WERI-Rb-1 (cell line): ENCODE results near the gene COL4A4.
A peak's percentile ranks its signal among the peaks of the same experiment; 100 is the strongest.

Source experiments
- DNase-seq: peaks from one replicate; pipeline ENCODE4 v3.0.0-alpha.2; 2020
- H3K27ac ChIP-seq: fragments of 250-450 bp; sonication (Bioruptor Pico); 2 replicates; pipeline ENCODE4 v1.5.1; 2020; ENCODE audit warnings: mild to moderate bottlenecking, moderate library complexity
- H3K27me3 ChIP-seq: fragments of 250-450 bp; sonication (Bioruptor Pico); 2 replicates; pipeline ENCODE4 v1.5.1; 2021; ENCODE audit warnings: mild to moderate bottlenecking, low read depth, moderate library complexity; ENCODE audit not compliant: insufficient read depth, severe bottlenecking
- H3K36me3 ChIP-seq: fragments of 250-450 bp; sonication (Bioruptor Pico); 2 replicates; pipeline ENCODE4 v1.5.1; 2020; ENCODE audit warnings: mild to moderate bottlenecking, moderate library complexity
- H3K4me3 ChIP-seq: 2 replicates; pipeline ENCODE4 v1.5.1; 2011; ENCODE audit warnings: low read depth, mild to moderate bottlenecking, control low read depth, low read length
- H3K9me3 ChIP-seq: fragments of 250-450 bp; sonication (Bioruptor Pico); 2 replicates; pipeline ENCODE4 v1.5.1; 2021; ENCODE audit warnings: mild to moderate bottlenecking, moderate library complexity; ENCODE audit not compliant: severe bottlenecking
- TF ChIP-seq, protein P1 (sequence below): IDR thresholded peaks from 2 replicates; pipeline ENCODE4 v1.5.1; 2011; ENCODE audit warnings: low read depth, mild to moderate bottlenecking, control low read depth, inconsistent platforms, low read length

Gene COL4A4

DNA sequence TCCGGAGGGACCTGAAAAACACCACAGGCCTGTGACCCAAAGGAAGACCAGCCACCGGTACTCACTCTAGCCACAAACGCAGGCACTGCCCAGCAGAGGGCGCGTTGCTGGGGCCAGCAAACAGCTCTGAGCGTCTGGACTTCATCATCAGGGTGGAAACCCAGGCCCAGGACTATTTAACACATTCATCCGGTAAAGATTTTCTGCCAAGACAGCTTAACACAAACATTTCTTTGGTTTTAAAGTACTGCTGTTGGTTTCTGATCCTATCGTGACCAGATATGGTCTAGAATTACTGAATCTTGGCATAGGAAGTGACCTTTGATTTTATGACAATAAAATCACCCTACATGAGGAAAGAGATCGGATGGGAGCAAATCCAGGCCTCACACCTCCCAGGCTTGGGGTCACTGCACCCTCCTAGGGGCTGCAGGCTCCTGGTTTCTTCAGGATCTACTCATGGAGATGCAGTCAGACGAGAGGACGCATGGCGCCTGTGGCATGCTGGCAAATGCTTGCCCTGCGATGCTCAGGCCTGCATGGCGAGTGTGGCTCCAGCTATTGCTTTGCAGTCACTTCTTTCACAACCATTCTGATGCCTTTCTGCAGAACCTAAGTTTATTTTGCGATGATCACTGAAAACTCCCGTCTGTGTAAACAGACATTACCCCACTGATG, 130.4 kb downstream of the COL4A4 start:
- H3K27me3 ChIP-seq, result no peaks in the 10 kb centered on the region
- H3K36me3 ChIP-seq, result no peaks in the 10 kb centered on the region
- no peak overlapping the region for H3K27ac ChIP-seq
- no peak overlapping the region for H3K4me3 ChIP-seq
- DNase-seq, result peak; percentile 59
- no peaks in the 10 kb centered on the region for H3K9me3 ChIP-seq
- TF ChIP-seq, protein P1, sequence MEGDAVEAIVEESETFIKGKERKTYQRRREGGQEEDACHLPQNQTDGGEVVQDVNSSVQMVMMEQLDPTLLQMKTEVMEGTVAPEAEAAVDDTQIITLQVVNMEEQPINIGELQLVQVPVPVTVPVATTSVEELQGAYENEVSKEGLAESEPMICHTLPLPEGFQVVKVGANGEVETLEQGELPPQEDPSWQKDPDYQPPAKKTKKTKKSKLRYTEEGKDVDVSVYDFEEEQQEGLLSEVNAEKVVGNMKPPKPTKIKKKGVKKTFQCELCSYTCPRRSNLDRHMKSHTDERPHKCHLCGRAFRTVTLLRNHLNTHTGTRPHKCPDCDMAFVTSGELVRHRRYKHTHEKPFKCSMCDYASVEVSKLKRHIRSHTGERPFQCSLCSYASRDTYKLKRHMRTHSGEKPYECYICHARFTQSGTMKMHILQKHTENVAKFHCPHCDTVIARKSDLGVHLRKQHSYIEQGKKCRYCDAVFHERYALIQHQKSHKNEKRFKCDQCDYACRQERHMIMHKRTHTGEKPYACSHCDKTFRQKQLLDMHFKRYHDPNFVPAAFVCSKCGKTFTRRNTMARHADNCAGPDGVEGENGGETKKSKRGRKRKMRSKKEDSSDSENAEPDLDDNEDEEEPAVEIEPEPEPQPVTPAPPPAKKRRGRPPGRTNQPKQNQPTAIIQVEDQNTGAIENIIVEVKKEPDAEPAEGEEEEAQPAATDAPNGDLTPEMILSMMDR, result peak; percentile 91

- Histone ChIP-seq H3K27ac (no peak overlapping the region), H3K9me3 (no peaks in the 10 kb centered on the region), H3K4me3 (no peak overlapping the region), H3K27me3 (no peaks in the 10 kb centered on the region), H3K36me3 (no peaks in the 10 kb centered on the region)
- DNase-seq, result no peak
- TF ChIP-seq, protein P1, result no peak
Observed at GRCh38 chr2:227031379-227031778, 132.6 kb downstream of the COL4A4 start.

- DNase-seq, result no peak
- Histone ChIP-seq H3K27me3 (no peaks in the 10 kb centered on the region), H3K27ac (no peak overlapping the region), H3K4me3 (no peak overlapping the region), H3K9me3 (no peaks in the 10 kb centered on the region), H3K36me3 (no peaks in the 10 kb centered on the region)
- TF ChIP-seq, protein P1, result no peak
Observed at GRCh38 chr2:227030789-227031188, 133.2 kb downstream of the COL4A4 start.

- DNase-seq, result no peak
- no peaks in the 10 kb centered on the region for H3K9me3 ChIP-seq
- no peak overlapping the region for H3K27ac ChIP-seq
- TF ChIP-seq, protein P1, result no peak
- no peak overlapping the region for H3K4me3 ChIP-seq
- H3K27me3 ChIP-seq, result no peaks in the 10 kb centered on the region
- no peaks in the 10 kb centered on the region for H3K36me3 ChIP-seq
Observed at GRCh38 chr2:227029426-227030105, 134.4 kb downstream of the COL4A4 start.

DNA sequence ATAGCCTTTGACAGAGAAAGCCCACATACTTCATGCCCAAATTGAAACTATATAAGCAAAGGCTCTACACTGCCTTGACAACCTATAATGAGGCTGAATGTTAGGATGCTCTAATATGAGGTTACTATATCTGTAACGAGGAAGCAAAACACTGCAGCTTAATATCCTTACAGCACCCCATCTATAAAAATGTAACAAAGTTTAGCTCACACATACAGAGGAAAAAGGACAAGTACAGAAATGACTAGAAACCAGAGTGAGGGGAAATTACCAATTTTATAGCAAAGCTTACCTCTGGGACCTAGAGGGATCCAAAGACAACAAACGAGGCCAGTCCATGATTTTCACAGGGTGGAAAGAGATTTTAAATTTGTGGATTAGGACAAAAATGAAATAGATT, 138.5 kb downstream of the COL4A4 start:
- Histone ChIP-seq H3K27ac (no peak overlapping the region), H3K4me3 (no peak overlapping the region), H3K27me3 (no peaks in the 10 kb centered on the region), H3K9me3 (no peaks in the 10 kb centered on the region), H3K36me3 (no peaks in the 10 kb centered on the region)
- TF ChIP-seq, protein P1, result no peak
- no peak for DNase-seq
